Suppressor macrophage treated with lipopolysaccharide for 4 hours (primary cell): ENCODE measurements around the gene KLHL42.
A peak's percentile ranks its signal among the peaks of the same experiment; 100 is the strongest.
"Not testable (repeated sequence)": the region's sequence is repeated elsewhere in the genome, so short reads cannot be mapped to it uniquely, and the experiment has no call there.

ENCODE experiments used
- DNase-seq: peaks from one replicate; pipeline ENCODE4 v3.0.0-alpha.2; 2020

Gene KLHL42

GRCh38 chr12:27818401-27818918, 38.4 kb downstream of the KLHL42 start:
- no peak for DNase-seq

GRCh38 chr12:27820564-27820963, 40.5 kb downstream of the KLHL42 start:
- DNase-seq, result no peak

- peak; percentile 82 for DNase-seq
These were observed 41.4 kb downstream of the KLHL42 start for GRCh38 chr12:27821259-27821973.

- DNase-seq, result peak; percentile 6
These were observed 42.2 kb downstream of the KLHL42 start for GRCh38 chr12:27822076-27822712.

- DNase-seq, result no peak
These were observed 43.0 kb downstream of the KLHL42 start for GRCh38 chr12:27823038-27823437.

- no peak for DNase-seq
These were observed 44.3 kb downstream of the KLHL42 start for GRCh38 chr12:27824126-27824842.

GRCh38 chr12:27826076-27826475, 46.0 kb downstream of the KLHL42 start:
- no peak for DNase-seq

- DNase-seq, result no peak
These were observed 48.2 kb downstream of the KLHL42 start for GRCh38 chr12:27828196-27828595.

GRCh38 chr12:27838543-27839185, 58.6 kb downstream of the KLHL42 start:
- peak; percentile 6 for DNase-seq

- peak; percentile 44 for DNase-seq
These were observed 60.4 kb downstream of the KLHL42 start for GRCh38 chr12:27840229-27840999.

GRCh38 chr12:27841392-27841882, 61.4 kb downstream of the KLHL42 start:
- DNase-seq, result no peak

- no peak for DNase-seq
These were observed 63.7 kb downstream of the KLHL42 start for GRCh38 chr12:27843714-27844245.

GRCh38 chr12:27844366-27845090, 64.5 kb downstream of the KLHL42 start:
- DNase-seq, result no peak

GRCh38 chr12:27845187-27845586, 65.2 kb downstream of the KLHL42 start:
- no peak for DNase-seq

- DNase-seq, result not testable (repeated sequence)
These were observed 65.7 kb downstream of the KLHL42 start for GRCh38 chr12:27845706-27846105.

- DNase-seq, result not testable (repeated sequence)
These were observed 67.3 kb downstream of the KLHL42 start for GRCh38 chr12:27847293-27847692.

GRCh38 chr12:27851311-27851710, 71.3 kb downstream of the KLHL42 start:
- no peak for DNase-seq

- no peak for DNase-seq
These were observed 72.1 kb downstream of the KLHL42 start for GRCh38 chr12:27852117-27852516.
